GM21529 (cell line): Measurements from ENCODE around the gene EEF1A2.

ENCODE experiments used
- ATAC-seq: cut with Tn5 transposase; IDR thresholded peaks from one replicate; pipeline ENCODE4 v1.9.1; 2021; ENCODE audit not compliant: unreplicated experiment

Gene EEF1A2

GRCh38 chr20:63471717-63471980 is 27.2 kb downstream of the EEF1A2 start:
- no peak for ATAC-seq

GRCh38 chr20:63471002-63471716 is 27.7 kb downstream of the EEF1A2 start:
- ATAC-seq, result no peak

GRCh38 chr20:63470410-63470809 is 28.5 kb downstream of the EEF1A2 start:
- no peak for ATAC-seq

- ATAC-seq, result no peak
Observed at GRCh38 chr20:63469713-63470101, 29.2 kb downstream of the EEF1A2 start.

GRCh38 chr20:63469019-63469712 is 29.7 kb downstream of the EEF1A2 start:
- no peak for ATAC-seq

- ATAC-seq, result no peak
Observed at GRCh38 chr20:63468421-63468820, 30.5 kb downstream of the EEF1A2 start.

GRCh38 chr20:63467294-63468083 is 31.4 kb downstream of the EEF1A2 start:
- no peak for ATAC-seq

GRCh38 chr20:63466861-63467260 is 32.0 kb downstream of the EEF1A2 start:
- no peak for ATAC-seq

GRCh38 chr20:63466250-63466825 is 32.5 kb downstream of the EEF1A2 start:
- no peak for ATAC-seq

- no peak for ATAC-seq
Observed at GRCh38 chr20:63465380-63466249, 33.3 kb downstream of the EEF1A2 start.

GRCh38 chr20:63464289-63464635 is 34.6 kb downstream of the EEF1A2 start:
- no peak for ATAC-seq

- no peak for ATAC-seq
Observed at GRCh38 chr20:63463400-63464288, 35.2 kb downstream of the EEF1A2 start.

GRCh38 chr20:63462244-63462643 is 36.6 kb downstream of the EEF1A2 start:
- ATAC-seq, result no peak

GRCh38 chr20:63461104-63461763 is 37.6 kb downstream of the EEF1A2 start:
- ATAC-seq, result no peak

- ATAC-seq, result no peak
Observed at GRCh38 chr20:63459070-63459380, 39.9 kb downstream of the EEF1A2 start.

- ATAC-seq, result no peak
Observed at GRCh38 chr20:63458170-63459069, 40.5 kb downstream of the EEF1A2 start.

GRCh38 chr20:63457737-63458136 is 41.1 kb downstream of the EEF1A2 start:
- ATAC-seq, result no peak

- ATAC-seq, result no peak
Observed at GRCh38 chr20:63456429-63457284, 42.2 kb downstream of the EEF1A2 start.
